ENCODE measurements around the gene NCK2. TPM values are rescaled to one million over a fixed set of nuclear protein-coding genes. Genes with fewer than 3 reads are reported as not detected.

The NCK2 gene
- total RNA-seq, 1 experiment from 2014 or later: 26.7 TPM

DNA sequence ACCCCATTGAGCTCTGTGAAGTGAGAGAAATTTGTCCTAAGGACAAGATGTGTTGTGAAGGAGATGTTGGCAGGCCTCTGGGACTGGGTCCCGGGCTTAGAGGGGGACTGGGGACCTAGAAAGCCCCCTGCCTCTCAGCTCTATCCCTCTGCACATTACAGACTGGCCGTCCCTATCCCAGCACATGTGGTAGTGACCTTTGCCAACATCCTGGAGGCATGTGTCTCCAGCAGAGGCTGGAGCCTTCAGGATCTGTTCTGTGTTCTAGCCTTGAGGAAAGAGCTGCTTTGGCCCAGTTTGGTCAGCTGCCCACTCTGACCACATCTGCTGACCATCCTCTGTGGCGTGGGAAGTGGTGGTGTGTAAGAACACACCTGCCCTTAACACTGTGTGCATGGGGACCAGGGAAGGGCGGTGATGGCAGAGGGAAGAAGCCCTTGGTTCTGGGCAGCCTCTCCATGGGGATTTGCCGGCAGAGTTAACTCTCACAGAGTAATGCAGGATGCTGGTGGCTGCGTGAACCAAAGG, 33.4 kb downstream of the NCK2 start:
- ChIA-PET RAD21 (ENCODE audit: low non-redundant PET in 1 of 2, low total read pairs in 2 of 2, uncharacterized antibody in 2 of 2, unreplicated experiment in 2 of 2) (no interaction called here), POLR2A (no interaction called here), CTCF (no interaction called here)
- Histone ChIP-seq H3K27ac (ENCODE audit: low read depth, low read length) (no peak overlapping the region), H3K9me2 (ENCODE audit: insufficient read depth) (no peaks in the 10 kb centered on the region), H3K4me1 (ENCODE audit: control insufficient read depth in 1 of 2, insufficient read depth in 2 of 2, low read length in 2 of 2) (no peaks in the 10 kb centered on the region; a peak in 1 of 4 replicates), H3K36me3 (ENCODE audit: control insufficient read depth in 1 of 2, insufficient read depth in 2 of 2, low read length in 2 of 2) (no peaks in the 10 kb centered on the region), H4K20me1 (ENCODE audit: insufficient read depth) (0 out of 2 replicates have a peak, but pooled peaks cover 4% of the 10 kb centered on the region), H3K9me3 (ENCODE audit: control insufficient read depth in 1 of 2, insufficient read depth in 1 of 2, low read depth in 1 of 2, low read length in 2 of 2) (no peaks in the 10 kb centered on the region), H3K79me2 (ENCODE audit: insufficient read depth, low read length) (peaks cover 15% of the 10 kb centered on the region), H2AFZ (ENCODE audit: low read depth, low read length, poor library complexity, severe bottlenecking) (no peak overlapping the region), H3K4me3 (replicated peaks in 1 of 2; ENCODE audit: low read depth in 1 of 2, low read length in 2 of 2) (no peak overlapping the region), H3K9ac (ENCODE audit: low read length) (no peak overlapping the region), H3K4me2 (ENCODE audit: low read length) (no peak overlapping the region), H3K27me3 (ENCODE audit: insufficient read depth, low read length) (no peaks in the 10 kb centered on the region)
- no peak for DNase-seq (ENCODE audit: low read depth, low spot score)
- no TSS peak for BruUV-seq (replicated peaks)
- TF ChIP-seq CTCF (IDR thresholded peaks at IDR 0.05 in 2 of 3, conservative IDR thresholded peaks at IDR 0.05 in 1 of 3; ENCODE audit: borderline replicate concordance in 1 of 3, insufficient read depth in 1 of 3, low read depth in 2 of 3, low read length in 2 of 3) (no peak), SRF (IDR thresholded peaks at IDR 0.05; ENCODE audit: low read depth) (no peak), EGR1 (IDR thresholded peaks at IDR 0.05; ENCODE audit: low read depth) (no peak), CEBPB (IDR thresholded peaks at IDR 0.05; ENCODE audit: low read depth) (no peak), SIN3A (IDR thresholded peaks at IDR 0.05; ENCODE audit: low read depth) (no peak), POLR2A (IDR thresholded peaks at IDR 0.05; ENCODE audit: borderline replicate concordance, extremely low read depth, insufficient read depth, insufficient read length) (no peak), JUND (IDR thresholded peaks at IDR 0.05) (no peak), ZNF274 (IDR thresholded peaks at IDR 0.05; ENCODE audit: low read depth, low read length) (no peak)
- no peak for ATAC-seq
- intact Hi-C loops (cut with micrococcal nuclease): no loop called here

DNA sequence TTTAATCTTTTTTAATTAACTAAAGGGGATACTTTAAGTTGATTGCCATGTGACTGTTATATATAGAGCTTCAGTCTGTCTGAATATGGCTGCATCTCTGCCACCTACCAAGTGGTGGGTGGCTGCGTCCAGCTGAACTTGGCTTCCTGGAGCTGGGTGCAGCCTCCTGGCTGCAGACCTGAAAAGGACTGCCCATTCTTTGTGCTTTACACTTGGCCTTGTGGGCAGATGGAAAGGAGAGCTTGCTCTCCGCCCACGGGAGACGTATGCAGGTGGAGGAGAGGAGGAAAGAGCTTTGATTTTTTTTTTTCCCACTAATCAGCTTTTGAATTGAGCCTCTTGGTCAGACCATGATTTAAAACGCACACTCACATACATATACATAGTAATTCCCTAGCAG, 34.7 kb downstream of the NCK2 start:
- Histone ChIP-seq H3K9me3 (ENCODE audit: control insufficient read depth in 1 of 2, insufficient read depth in 1 of 2, low read depth in 1 of 2, low read length in 2 of 2) (no peaks in the 10 kb centered on the region), H3K27ac (ENCODE audit: low read depth, low read length) (no peak overlapping the region), H3K4me3 (replicated peaks in 1 of 2; ENCODE audit: low read depth in 1 of 2, low read length in 2 of 2) (no peak overlapping the region), H3K79me2 (ENCODE audit: insufficient read depth, low read length) (peaks cover 10% of the 10 kb centered on the region), H3K9ac (ENCODE audit: low read length) (no peak overlapping the region), H3K27me3 (ENCODE audit: insufficient read depth, low read length) (no peaks in the 10 kb centered on the region), H3K4me2 (ENCODE audit: low read length) (no peak overlapping the region), H4K20me1 (ENCODE audit: insufficient read depth) (0 out of 2 replicates have a peak, but pooled peaks cover 4% of the 10 kb centered on the region), H2AFZ (ENCODE audit: low read depth, low read length, poor library complexity, severe bottlenecking) (no peak overlapping the region), H3K4me1 (ENCODE audit: control insufficient read depth in 1 of 2, insufficient read depth in 2 of 2, low read length in 2 of 2) (no peaks in the 10 kb centered on the region; a peak in 1 of 4 replicates), H3K9me2 (ENCODE audit: insufficient read depth) (no peaks in the 10 kb centered on the region), H3K36me3 (ENCODE audit: control insufficient read depth in 1 of 2, insufficient read depth in 2 of 2, low read length in 2 of 2) (no peaks in the 10 kb centered on the region)
- ChIA-PET CTCF (interaction anchor here (0.7 kb wide), 2 partner anchors 32 to 73 kb away, joined by 3 read pairs; no protein-coding TSS in a partner anchor), RAD21 (ENCODE audit: low non-redundant PET in 1 of 2, low total read pairs in 2 of 2, uncharacterized antibody in 2 of 2, unreplicated experiment in 2 of 2) (no interaction called here), POLR2A (no interaction called here)
- DNase-seq (ENCODE audit: low read depth, low spot score) (no peak), ATAC-seq (no peak)
- no TSS peak for BruUV-seq (replicated peaks)
- intact Hi-C loops (cut with micrococcal nuclease): no loop called here
- no peak for TF ChIP-seq SIN3A (IDR thresholded peaks at IDR 0.05; ENCODE audit: low read depth)
- TF ChIP-seq ZFX (IDR thresholded peaks at IDR 0.05): no peak
- no peak for TF ChIP-seq POLR2A (IDR thresholded peaks at IDR 0.05; ENCODE audit: borderline replicate concordance, extremely low read depth, insufficient read depth, insufficient read length)
- TF ChIP-seq ELF1 (IDR thresholded peaks at IDR 0.05; ENCODE audit: borderline replicate concordance, low read depth): no peak
- TF ChIP-seq SP1 (IDR thresholded peaks at IDR 0.05; ENCODE audit: low read depth): no peak
- no peak for TF ChIP-seq RAD21 (IDR thresholded peaks at IDR 0.05; ENCODE audit: low read depth)
- TF ChIP-seq EGR1 (IDR thresholded peaks at IDR 0.05; ENCODE audit: low read depth): no peak
- no peak for TF ChIP-seq CTCF (IDR thresholded peaks at IDR 0.05 in 2 of 3, conservative IDR thresholded peaks at IDR 0.05 in 1 of 3; ENCODE audit: borderline replicate concordance in 1 of 3, insufficient read depth in 1 of 3, low read depth in 2 of 3, low read length in 2 of 3)
- no peak for TF ChIP-seq CEBPB (IDR thresholded peaks at IDR 0.05; ENCODE audit: low read depth)
- TF ChIP-seq EZH2phosphoT487 (IDR thresholded peaks at IDR 0.05; ENCODE audit: borderline replicate concordance): no peak
- TF ChIP-seq FOSL1 (IDR thresholded peaks at IDR 0.05; ENCODE audit: low read depth): no peak
- no peak for TF ChIP-seq ATF3 (IDR thresholded peaks at IDR 0.05)
